CD4-positive, alpha-beta T cell treated with Interleukin-10 for 1 hour (primary cell): ENCODE results near the gene NACC2.
"Not testable (repeated sequence)": the region's sequence is repeated elsewhere in the genome, so short reads cannot be mapped to it uniquely, and the experiment has no call there.

Experiments
- DNase-seq: peaks from one replicate; pipeline ENCODE4 v3.0.0-alpha.2; 2020

NACC2 gene

GRCh38 chr9:136079211-136079915 lies 15.7 kb downstream of the NACC2 start:
- DNase-seq, result no peak

- DNase-seq, result no peak
Measured at GRCh38 chr9:136078498-136079011, 16.5 kb downstream of the NACC2 start.

DNA sequence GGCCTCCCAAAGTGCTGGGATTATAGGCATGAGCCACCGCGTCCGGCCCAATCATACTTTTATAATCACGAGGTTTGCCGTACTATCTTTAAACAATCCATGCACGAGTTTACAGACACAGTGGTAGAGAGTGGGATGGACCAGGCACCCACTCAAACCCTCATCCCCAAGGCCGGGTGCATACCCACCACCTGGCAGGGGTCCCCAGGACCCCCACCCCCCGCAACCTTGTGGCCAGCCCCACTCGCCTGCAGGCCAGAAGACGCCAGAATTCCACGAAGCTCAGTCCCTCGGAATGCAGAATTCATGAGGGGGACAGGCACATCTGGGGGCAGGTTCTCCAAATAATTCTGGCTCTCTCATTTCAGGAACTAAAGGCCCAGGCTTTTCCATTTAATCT lies 17.1 kb downstream of the NACC2 start:
- no peak for DNase-seq

DNA sequence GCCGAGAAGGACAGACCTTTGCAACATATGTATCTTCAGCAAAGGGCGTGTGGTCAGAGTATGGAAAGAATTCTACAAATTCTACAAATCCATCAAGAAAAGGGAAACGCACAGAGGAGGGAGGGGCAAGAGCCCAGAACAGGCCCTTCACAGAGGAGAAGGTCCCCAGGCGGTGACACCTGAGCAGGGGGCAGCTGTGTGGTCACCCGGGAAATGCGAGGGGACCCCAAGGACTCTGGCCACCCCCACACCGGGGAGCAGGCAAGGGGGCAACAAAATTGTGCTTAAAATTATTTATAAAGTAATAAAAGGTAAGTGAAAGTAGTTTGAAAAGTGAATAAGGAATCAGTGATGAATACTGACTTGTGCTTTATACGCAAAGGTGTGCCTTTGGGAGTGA lies 17.6 kb downstream of the NACC2 start:
- DNase-seq, result no peak

DNA sequence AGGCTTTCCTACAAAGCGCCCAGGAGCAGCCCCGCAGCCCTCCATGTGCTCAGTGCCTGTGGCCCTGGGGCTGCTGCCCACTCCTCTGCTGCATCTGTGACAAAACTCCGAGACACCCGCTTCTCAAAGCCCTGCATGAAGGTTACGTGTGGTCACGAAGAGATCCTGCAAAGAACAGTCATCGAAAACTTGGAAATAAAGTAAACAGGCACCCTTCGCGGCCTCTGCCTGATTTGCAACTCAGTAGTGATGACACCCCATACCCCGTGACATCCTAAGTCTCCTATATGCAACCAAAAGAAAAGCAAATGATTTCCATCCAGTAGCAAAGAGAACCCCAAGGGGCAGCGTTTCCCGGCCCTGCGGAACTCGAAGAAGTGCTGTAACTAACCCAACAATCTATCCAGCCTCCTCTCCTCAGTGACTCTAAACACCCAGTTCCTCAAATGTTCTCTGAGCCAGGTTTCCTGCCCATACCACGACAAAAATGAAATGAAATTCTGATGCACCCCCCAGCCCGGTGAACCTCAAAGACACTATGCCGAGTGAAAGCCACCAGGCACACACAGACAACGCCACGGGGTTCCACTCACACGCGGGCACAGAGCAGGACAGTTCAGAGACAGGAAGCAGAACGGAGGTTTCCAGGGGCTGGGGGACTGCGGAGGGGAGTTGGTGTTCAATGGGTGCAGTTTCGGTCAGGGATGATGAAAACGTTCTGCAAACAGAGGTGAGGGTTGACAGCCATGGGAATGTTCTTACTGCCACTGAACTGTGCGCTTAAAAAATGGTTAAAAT lies 19.0 kb downstream of the NACC2 start:
- no peak for DNase-seq

DNA sequence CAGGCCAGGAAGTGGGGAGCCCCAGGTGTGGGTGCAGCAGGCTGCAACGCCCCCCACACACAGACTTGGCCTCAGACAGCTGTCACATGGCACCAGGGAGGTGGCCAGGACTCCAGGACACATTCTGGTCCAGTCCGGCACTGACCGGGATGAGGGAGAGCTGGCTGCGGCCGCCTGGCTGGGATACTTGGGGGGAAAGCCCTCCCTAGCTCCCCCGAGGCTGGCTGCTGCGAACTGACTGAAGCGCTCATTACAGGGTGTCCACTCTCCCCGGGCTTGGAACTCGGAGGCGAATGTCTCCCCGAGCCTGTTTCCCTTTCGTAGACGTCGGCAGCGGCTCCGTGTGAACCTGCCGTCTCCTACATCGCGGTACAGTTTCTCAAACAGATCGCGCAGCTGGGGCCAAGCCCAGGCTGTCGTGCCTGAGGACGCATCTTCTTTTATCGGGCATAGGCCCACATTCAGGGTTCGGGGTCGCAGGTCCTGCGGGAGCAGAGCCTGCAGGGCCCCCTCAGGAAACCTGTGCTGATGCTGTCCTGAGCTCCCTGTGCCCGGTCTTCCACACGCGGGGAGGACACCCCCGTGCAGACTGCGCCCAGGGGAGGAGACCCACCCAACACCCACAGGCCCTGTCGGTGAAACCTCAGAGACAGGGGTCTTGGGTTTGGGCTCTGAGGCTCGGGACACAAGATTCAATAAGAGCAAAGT lies 19.8 kb downstream of the NACC2 start:
- DNase-seq, result no peak

DNA sequence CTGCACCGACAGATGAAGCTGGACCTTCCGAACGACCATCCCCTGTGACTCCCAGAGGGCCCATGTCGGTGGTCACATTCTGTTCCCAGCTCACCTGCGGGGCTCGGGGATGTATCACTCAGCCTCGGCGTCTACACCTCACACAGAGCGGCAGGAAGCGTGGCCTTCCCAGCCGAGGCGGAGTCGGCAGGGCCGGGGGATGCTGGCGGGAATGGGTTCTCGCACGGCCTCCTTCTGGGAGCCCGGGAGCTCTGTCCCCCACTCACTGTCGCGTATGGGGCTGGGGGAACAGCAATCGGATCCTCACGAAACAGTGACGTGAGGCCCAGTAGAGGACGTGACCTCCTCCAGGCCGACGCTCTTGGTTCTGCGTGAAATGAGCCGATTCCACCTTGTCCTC lies 20.4 kb downstream of the NACC2 start:
- no peak for DNase-seq

- no peak for DNase-seq
Measured at GRCh38 chr9:136062657-136063439, 32.2 kb downstream of the NACC2 start.

DNA sequence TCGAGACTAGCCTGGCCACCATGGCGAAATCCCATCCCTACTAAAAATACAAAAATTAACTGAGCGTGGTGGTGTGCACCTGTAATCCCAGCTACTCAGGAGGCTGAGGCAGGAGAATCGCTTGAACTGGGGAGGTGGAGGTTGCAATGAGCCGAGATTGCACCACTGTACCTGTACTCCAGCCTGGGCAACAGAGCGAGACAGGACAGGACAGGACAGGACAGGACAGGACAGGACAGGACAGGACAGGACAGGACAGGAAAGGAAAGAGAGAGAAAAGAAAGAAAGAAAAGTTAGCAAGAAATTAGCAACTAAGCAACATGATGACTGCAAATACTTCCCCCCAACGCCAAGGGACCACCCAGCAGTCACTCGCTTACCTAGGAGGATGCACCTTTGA lies 33.2 kb downstream of the NACC2 start:
- not testable (repeated sequence) for DNase-seq

DNA sequence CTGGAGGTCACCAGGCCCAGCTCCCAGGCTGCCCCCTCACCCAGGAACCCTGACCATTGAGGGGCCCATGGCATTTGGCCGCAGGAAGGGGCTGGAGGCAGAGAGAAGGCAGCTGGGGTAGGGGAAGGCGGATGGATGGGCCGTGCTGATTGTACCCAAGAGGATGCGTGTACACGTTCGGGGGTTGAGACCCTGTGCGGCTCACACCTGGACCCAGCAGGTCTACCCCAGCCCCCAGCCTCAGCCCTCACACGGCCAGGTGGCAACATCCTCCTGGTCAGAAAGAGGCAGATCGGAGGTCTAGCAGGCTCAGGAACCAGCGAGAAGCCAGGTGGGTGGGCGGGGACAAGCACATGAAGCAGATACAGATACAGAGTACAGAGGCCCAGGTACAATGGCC lies 33.7 kb downstream of the NACC2 start:
- DNase-seq, result no peak

DNA sequence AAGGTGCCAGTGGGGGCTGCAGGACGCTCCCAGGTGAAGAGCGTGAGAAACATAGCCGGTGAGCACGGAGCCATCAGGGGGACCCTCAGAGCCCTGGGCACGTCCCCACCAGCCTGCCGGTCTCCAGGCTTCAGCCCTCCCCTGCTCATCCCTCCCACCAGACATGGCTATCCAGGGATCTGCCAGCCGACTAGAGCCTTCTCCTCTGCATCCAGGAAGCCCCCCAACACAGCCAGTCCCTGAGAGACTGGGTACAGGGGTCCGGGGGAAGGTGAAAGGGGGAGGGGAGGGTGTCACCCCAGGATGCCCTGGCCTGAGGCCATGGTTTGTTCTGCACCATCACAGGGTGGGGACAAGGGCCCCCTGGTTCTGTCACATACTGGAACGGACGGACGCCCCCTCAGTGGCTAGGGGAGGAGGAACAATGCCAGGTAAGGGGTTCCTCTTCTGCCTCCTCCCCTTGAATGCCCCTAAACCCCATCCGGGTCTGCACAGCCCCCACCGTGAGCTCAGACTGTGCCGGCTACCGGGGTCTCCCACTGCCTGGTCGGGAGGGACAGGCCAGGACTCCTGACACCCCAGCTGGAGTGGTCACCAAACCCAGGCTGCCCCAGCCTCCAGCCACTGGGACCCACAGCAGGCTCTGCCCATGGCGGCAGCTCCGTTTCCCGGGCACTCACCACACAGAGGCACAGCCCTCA lies 34.3 kb downstream of the NACC2 start:
- no peak for DNase-seq

DNA sequence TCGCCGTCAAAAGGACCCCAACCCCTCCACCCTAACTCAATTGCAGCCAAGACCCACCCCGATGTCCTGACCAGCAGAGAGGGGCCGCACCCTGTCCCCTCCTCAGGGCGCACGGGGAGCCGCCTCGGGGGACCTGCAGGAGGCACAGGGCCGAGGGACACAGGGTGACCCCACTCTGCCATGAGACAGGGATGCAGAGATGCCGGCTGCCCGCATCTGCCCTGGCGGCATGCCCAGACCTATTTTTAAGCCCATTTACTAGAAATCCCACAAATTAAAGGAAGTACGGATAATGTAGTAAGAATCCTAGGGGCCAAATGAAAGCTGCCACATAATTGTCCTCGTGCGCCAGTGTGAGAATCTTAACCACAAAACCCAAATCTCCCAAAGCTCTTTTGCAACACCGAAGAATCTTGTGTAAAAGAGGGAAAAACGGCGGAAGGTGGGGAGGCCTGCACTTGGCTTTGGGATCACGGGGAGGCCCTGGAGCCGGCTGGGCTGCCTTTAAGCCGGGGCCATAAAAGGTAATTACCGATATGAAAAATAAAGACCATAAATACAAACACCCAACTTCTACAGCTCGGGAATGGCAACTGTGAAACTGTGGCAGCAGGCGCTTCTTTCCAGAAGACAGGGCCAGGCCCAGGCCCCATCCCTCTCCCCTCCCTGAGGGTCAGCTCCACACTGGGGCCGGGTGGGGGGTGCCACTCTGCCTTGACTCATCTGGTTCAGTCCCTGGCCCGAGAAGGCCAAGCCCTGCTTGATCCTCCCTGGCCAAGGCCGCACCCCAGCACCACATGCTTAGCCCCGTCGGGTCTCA lies 35.0 kb downstream of the NACC2 start:
- DNase-seq, result no peak

GRCh38 chr9:136059321-136059791 lies 35.7 kb downstream of the NACC2 start:
- DNase-seq, result no peak

- no peak for DNase-seq
Measured at GRCh38 chr9:136058801-136059302, 36.2 kb downstream of the NACC2 start.

GRCh38 chr9:136058084-136058483 lies 37.0 kb downstream of the NACC2 start:
- DNase-seq, result no peak

- no peak for DNase-seq
Measured at GRCh38 chr9:136057236-136058081, 37.6 kb downstream of the NACC2 start.

GRCh38 chr9:136056546-136057235 lies 38.4 kb downstream of the NACC2 start:
- DNase-seq, result no peak

- DNase-seq, result no peak
Measured at GRCh38 chr9:136055715-136056545, 39.2 kb downstream of the NACC2 start.
